Neuronal stem cell (in vitro differentiated cells): ENCODE measurements around the gene PLEKHA8.

Experiments used
- DNase-seq: peaks from one replicate; pipeline ENCODE4 v3.0.0-alpha.2; 2013; ENCODE audit warnings: low spot score
- H2AFZ ChIP-seq: one replicate; pipeline ENCODE4 v1.6.1; 2013; ENCODE audit warnings: mild to moderate bottlenecking, low read length, inconsistent platforms
- H2AK5ac ChIP-seq: 2 replicates; pipeline ENCODE4 v1.6.1; 2013; ENCODE audit warnings: low read depth, mild to moderate bottlenecking, inconsistent platforms, low read length, moderate library complexity, mixed read lengths
- H2BK120ac ChIP-seq: 2 replicates; pipeline ENCODE4 v1.6.1; 2013; ENCODE audit warnings: low read depth, mild to moderate bottlenecking, inconsistent platforms, low read length, moderate library complexity, mixed read lengths
- H2BK12ac ChIP-seq: one replicate; pipeline ENCODE4 v1.6.1; 2013; ENCODE audit warnings: low read length, inconsistent platforms
- H2BK15ac ChIP-seq: 2 replicates; pipeline ENCODE4 v1.6.1; 2013; ENCODE audit warnings: mild to moderate bottlenecking, low read length, inconsistent platforms, mixed read lengths
- H2BK5ac ChIP-seq: one replicate; pipeline ENCODE4 v1.6.1; 2013; ENCODE audit warnings: inconsistent platforms, mild to moderate bottlenecking, low read length, moderate library complexity
- H3K14ac ChIP-seq: one replicate; pipeline ENCODE4 v1.6.1; 2013; ENCODE audit warnings: low read length, inconsistent platforms
- H3K18ac ChIP-seq: 2 replicates; pipeline ENCODE4 v1.6.1; 2013; ENCODE audit warnings: low read length, inconsistent platforms
- H3K23ac ChIP-seq: 2 replicates; pipeline ENCODE4 v1.6.1; 2013; ENCODE audit warnings: low read depth, mild to moderate bottlenecking, mixed read lengths, low read length, inconsistent platforms; ENCODE audit not compliant: poor library complexity
- H3K27ac ChIP-seq: replicated peaks from 3 replicates; pipeline ENCODE4 v1.5.1; 2013; ENCODE audit warnings: low read length, inconsistent platforms
- H3K27me3 ChIP-seq, 3 experiments: 2 replicates each; pipeline ENCODE4 v1.6.1; 2013; ENCODE audit warnings: low read length in 3 of 3, mild to moderate bottlenecking in 2 of 3, inconsistent platforms in 1 of 3, low read depth in 1 of 3, mixed read lengths in 1 of 3, moderate library complexity in 1 of 3; ENCODE audit not compliant: control insufficient read depth in 3 of 3, insufficient read depth in 3 of 3
- H3K36me3 ChIP-seq, 2 donors: replicated peaks in 1 of 2; 2 replicates each; pipeline ENCODE4 v1.6.1; 2013; ENCODE audit warnings: low read length in 2 of 2; ENCODE audit not compliant: control insufficient read depth in 2 of 2, insufficient read depth in 2 of 2
- H3K4ac ChIP-seq: 2 replicates; pipeline ENCODE4 v1.6.1; 2013; ENCODE audit warnings: inconsistent platforms, mild to moderate bottlenecking, low read length, moderate library complexity
- H3K4me1 ChIP-seq, 2 donors: 1 replicate in 1 of 2; 2 replicates in 1 of 2; pipeline ENCODE4 v1.6.1; 2013; ENCODE audit warnings: low read length in 2 of 2, low read depth in 1 of 2; ENCODE audit not compliant: control insufficient read depth in 2 of 2, insufficient read depth in 1 of 2
- H3K4me2 ChIP-seq: one replicate; pipeline ENCODE4 v1.6.1; 2013; ENCODE audit warnings: mild to moderate bottlenecking, low read length, inconsistent platforms; ENCODE audit not compliant: insufficient read depth, poor library complexity, severe bottlenecking
- H3K4me3 ChIP-seq, 2 donors: 2 replicates each; pipeline ENCODE4 v1.5.1; 2013; ENCODE audit warnings: low read length in 2 of 2, mild to moderate bottlenecking in 2 of 2, inconsistent platforms in 1 of 2, moderate library complexity in 1 of 2
- H3K79me1 ChIP-seq: one replicate; pipeline ENCODE4 v1.6.1; 2013; ENCODE audit warnings: low read depth, mild to moderate bottlenecking, inconsistent platforms, low read length, moderate library complexity
- H3K9ac ChIP-seq: one replicate; pipeline ENCODE4 v1.6.1; 2013; ENCODE audit warnings: mild to moderate bottlenecking, low read depth, low read length, inconsistent platforms; ENCODE audit not compliant: poor library complexity
- H3K9me3 ChIP-seq, 2 donors: replicated peaks in 1 of 2; 2 replicates each; pipeline versions ENCODE3 to v1.6.1; 2013; ENCODE audit warnings: low read length in 2 of 2, mild to moderate bottlenecking in 2 of 2, inconsistent platforms in 1 of 2, low read depth in 1 of 2, mixed read lengths in 1 of 2, moderate library complexity in 1 of 2; ENCODE audit not compliant: control insufficient read depth in 2 of 2, insufficient read depth in 1 of 2
- H4K8ac ChIP-seq: one replicate; pipeline ENCODE4 v1.6.1; 2013; ENCODE audit warnings: low read depth, mild to moderate bottlenecking, inconsistent platforms, low read length, moderate library complexity
- H4K91ac ChIP-seq: one replicate; pipeline ENCODE4 v1.6.1; 2013; ENCODE audit warnings: low read length, low read depth, mild to moderate bottlenecking, inconsistent platforms; ENCODE audit not compliant: poor library complexity
- WGBS, 2 donors: extraction: QIAGEN DNeasy Blood & Tissue Kit; methylation state at CpG; one replicate each; pipeline ENCODE4 v1.1.7; 2013; ENCODE audit warnings: missing lambda C conversion rate in 2 of 2, mixed read lengths in 1 of 2; ENCODE audit not compliant: insufficient read length in 2 of 2, insufficient replicate concordance in 1 of 2; ENCODE audit errors: extremely low coverage in 2 of 2; 5-methylcytosine and 5-hydroxymethylcytosine counted together

Gene PLEKHA8

GRCh38 chr7:30139836-30140384 lies 111.7 kb downstream of the PLEKHA8 start:
- Histone ChIP-seq H3K14ac (no peak overlapping the region), H3K4ac (no peak overlapping the region), H3K36me3 (no peaks in the 10 kb centered on the region), H3K27ac (no peak overlapping the region), H3K9ac (no peak overlapping the region), H4K8ac (no peak overlapping the region), H3K9me3 (no peaks in the 10 kb centered on the region), H4K91ac (no peak overlapping the region), H3K4me3 (no peak overlapping the region), H2AK5ac (no peak overlapping the region), H3K79me1 (no peaks in the 10 kb centered on the region), H3K18ac (peak overlapping the region; percentile 54), H3K23ac (no peak overlapping the region), H2BK120ac (no peak overlapping the region), H2BK5ac (no peak overlapping the region), H3K27me3 (peaks cover 0 to 6% (median 0%) of the 10 kb centered on the region in 3 experiments), H2AFZ (no peak overlapping the region), H2BK12ac (peak overlapping the region; percentile 4), H2BK15ac (no peak overlapping the region), H3K4me1 (peaks cover 0 to 3% of the 10 kb centered on the region in 2 donors), H3K4me2 (no peak overlapping the region)
- WGBS, 2 donors, result no CpG with 5 or more reads among the region's 4 CpGs
- DNase-seq, result no peak

- H3K18ac ChIP-seq, result no peak overlapping the region
- DNase-seq, result no peak
These were observed 112.2 kb downstream of the PLEKHA8 start for GRCh38 chr7:30140456-30140855.

GRCh38 chr7:30142710-30143109 lies 114.5 kb downstream of the PLEKHA8 start:
- Histone ChIP-seq H3K14ac (no peak overlapping the region), H4K91ac (no peak overlapping the region), H3K9me3 (no peaks in the 10 kb centered on the region), H2AK5ac (no peak overlapping the region), H2BK15ac (no peak overlapping the region), H3K36me3 (no peaks in the 10 kb centered on the region), H3K18ac (no peak overlapping the region), H2AFZ (no peak overlapping the region), H2BK12ac (no peak overlapping the region), H3K4me2 (no peak overlapping the region), H3K4ac (no peak overlapping the region), H4K8ac (no peak overlapping the region), H3K27me3 (no peaks in the 10 kb centered on the region), H3K4me1 (peaks cover 0 to 3% of the 10 kb centered on the region in 2 donors), H2BK5ac (no peak overlapping the region), H3K9ac (no peak overlapping the region), H3K79me1 (no peaks in the 10 kb centered on the region), H3K27ac (no peak overlapping the region), H2BK120ac (no peak overlapping the region), H3K23ac (no peak overlapping the region), H3K4me3 (no peak overlapping the region)
- WGBS, 2 donors, result no CpG with 5 or more reads among the region's 9 CpGs
- DNase-seq, result no peak

More at GRCh38 chr7:30140456-30140855, 112.2 kb downstream of the PLEKHA8 start:
- Histone ChIP-seq H2AK5ac (no peak overlapping the region), H3K4me3 (no peak overlapping the region), H3K36me3 (no peaks in the 10 kb centered on the region), H2BK120ac (no peak overlapping the region), H2AFZ (no peak overlapping the region), H3K27me3 (peaks cover 0 to 6% (median 0%) of the 10 kb centered on the region in 3 experiments), H3K14ac (no peak overlapping the region), H3K4me2 (no peak overlapping the region), H4K8ac (no peak overlapping the region), H3K27ac (no peak overlapping the region), H2BK5ac (no peak overlapping the region), H2BK15ac (no peak overlapping the region), H3K4me1 (peaks cover 0 to 3% of the 10 kb centered on the region in 2 donors), H3K79me1 (no peaks in the 10 kb centered on the region), H3K9ac (no peak overlapping the region), H3K23ac (no peak overlapping the region), H2BK12ac (no peak overlapping the region), H4K91ac (no peak overlapping the region), H3K4ac (no peak overlapping the region), H3K9me3 (no peaks in the 10 kb centered on the region)
- WGBS, 2 donors, result no CpG with 5 or more reads among the region's 3 CpGs

GRCh38 chr7:30143748-30144251 lies 115.6 kb downstream of the PLEKHA8 start:
- H3K9me3 ChIP-seq, result no peaks in the 10 kb centered on the region
- no peak overlapping the region for H2BK15ac ChIP-seq
- no peak overlapping the region for H2BK120ac ChIP-seq
- no peaks in the 10 kb centered on the region for H3K79me1 ChIP-seq
- H3K9ac ChIP-seq, result no peak overlapping the region
- H2AFZ ChIP-seq, result no peak overlapping the region
- H2BK12ac ChIP-seq, result no peak overlapping the region
- no peak for DNase-seq
- H2AK5ac ChIP-seq, result no peak overlapping the region
- H3K23ac ChIP-seq, result no peak overlapping the region
- H3K4me3 ChIP-seq, result no peak overlapping the region
- H3K14ac ChIP-seq, result no peak overlapping the region
- H3K4me2 ChIP-seq, result no peak overlapping the region
- no peaks in the 10 kb centered on the region for H3K36me3 ChIP-seq
- no peak overlapping the region for H3K27ac ChIP-seq
- H4K8ac ChIP-seq, result no peak overlapping the region
- WGBS, 2 donors, result no CpG with 5 or more reads among the region's 1 CpG
- no peak overlapping the region for H3K4ac ChIP-seq
- H2BK5ac ChIP-seq, result no peak overlapping the region
- no peak overlapping the region for H4K91ac ChIP-seq
- H3K27me3 ChIP-seq, result no peaks in the 10 kb centered on the region
- no peak overlapping the region for H3K18ac ChIP-seq
- H3K4me1 ChIP-seq, result peaks cover 0 to 3% of the 10 kb centered on the region in 2 donors
